GM12865 (cell line): ENCODE results near the gene DELE1.

Experiments
- DNase-seq: peaks from one replicate; pipeline ENCODE4 v3.0.0; 2010; ENCODE audit warnings: low read depth
- H3K4me3 ChIP-seq: 2 replicates; pipeline ENCODE4 v1.5.1; 2011; ENCODE audit warnings: mild to moderate bottlenecking, low read depth, low read length, control low read depth
- CTCF ChIP-seq: IDR thresholded peaks from 2 replicates; pipeline ENCODE4 v1.5.1; 2011; ENCODE audit warnings: low read length, control low read depth, low read depth, inconsistent platforms; ENCODE audit not compliant: insufficient read depth; ENCODE audit errors: missing control alignments

DELE1 gene

GRCh38 chr5:141929398-141930058 is 5.9 kb downstream of the DELE1 start:
- H3K4me3 ChIP-seq, result no peak overlapping the region
- no peak for TF ChIP-seq CTCF
- DNase-seq, result no peak

- no peak for DNase-seq
- no peak overlapping the region for H3K4me3 ChIP-seq
- no peak for TF ChIP-seq CTCF
These were observed 8.0 kb downstream of the DELE1 start for GRCh38 chr5:141931694-141932093.

GRCh38 chr5:141933151-141933550 is 9.5 kb downstream of the DELE1 start:
- no peak for DNase-seq
- H3K4me3 ChIP-seq, result no peak overlapping the region
- no peak for TF ChIP-seq CTCF

- DNase-seq, result no peak
- no peak overlapping the region for H3K4me3 ChIP-seq
- TF ChIP-seq CTCF, result no peak
These were observed 10.6 kb downstream of the DELE1 start for GRCh38 chr5:141934099-141934844.

GRCh38 chr5:141935538-141935937 is 11.9 kb downstream of the DELE1 start:
- no peak for TF ChIP-seq CTCF
- no peak for DNase-seq

GRCh38 chr5:141940695-141941271 is 17.1 kb downstream of the DELE1 start:
- H3K4me3 ChIP-seq, result no peak overlapping the region
- DNase-seq, result no peak
- no peak for TF ChIP-seq CTCF

More at GRCh38 chr5:141935538-141935937, 11.9 kb downstream of the DELE1 start:
- no peak overlapping the region for H3K4me3 ChIP-seq

- no peak for TF ChIP-seq CTCF
- DNase-seq, result no peak
These were observed 17.6 kb downstream of the DELE1 start for GRCh38 chr5:141941307-141941706.

More at GRCh38 chr5:141941307-141941706, 17.6 kb downstream of the DELE1 start:
- no peak overlapping the region for H3K4me3 ChIP-seq
